Measurements from ENCODE around the gene PRADC1.
"Not testable (repeated sequence)": the region's sequence is repeated elsewhere in the genome, so short reads cannot be mapped to it uniquely, and the experiment has no call there.

The PRADC1 gene

GRCh38 chr2:73233154-73233931, at the start of gene PRADC1:
PRADC1 (minus strand) TSS chr2:73233239; CDS start chr2:73233160, 79 bp downstream.
- in situ Hi-C loops (cut with MboI; ENCODE audit: low sequenced_read_pairs) = no loop called here

- in situ Hi-C loops (cut with MboI; ENCODE audit: low sequenced_read_pairs) = no loop called here
Measured at GRCh38 chr2:73281244-73281643, 48.2 kb upstream of the PRADC1 start.

GRCh38 chr2:73279852-73280251, 46.8 kb upstream of the PRADC1 start:
- in situ Hi-C loops (cut with MboI; ENCODE audit: low sequenced_read_pairs) = no loop called here

- in situ Hi-C loops (cut with MboI; ENCODE audit: low sequenced_read_pairs) = no loop called here
Measured at GRCh38 chr2:73272270-73272669, 39.2 kb upstream of the PRADC1 start.

- in situ Hi-C loops (cut with MboI; ENCODE audit: low sequenced_read_pairs) = no loop called here
Measured at GRCh38 chr2:73269686-73270465, 36.8 kb upstream of the PRADC1 start.

- in situ Hi-C loops (cut with MboI; ENCODE audit: low sequenced_read_pairs) = no loop called here
Measured at GRCh38 chr2:73268830-73269685, 36.0 kb upstream of the PRADC1 start.

- in situ Hi-C loops (cut with MboI; ENCODE audit: low sequenced_read_pairs) = no loop called here
Measured at GRCh38 chr2:73268366-73268829, 35.4 kb upstream of the PRADC1 start.

GRCh38 chr2:73267008-73267407, 34.0 kb upstream of the PRADC1 start:
- in situ Hi-C loops (cut with MboI; ENCODE audit: low sequenced_read_pairs) = no loop called here

GRCh38 chr2:73266061-73266901, 33.2 kb upstream of the PRADC1 start:
- in situ Hi-C loops (cut with MboI; ENCODE audit: low sequenced_read_pairs) = no loop called here

GRCh38 chr2:73265298-73266060, 32.4 kb upstream of the PRADC1 start:
- in situ Hi-C loops (cut with MboI; ENCODE audit: low sequenced_read_pairs) = no loop called here

GRCh38 chr2:73264783-73265182, 31.7 kb upstream of the PRADC1 start:
- in situ Hi-C loops (cut with MboI; ENCODE audit: low sequenced_read_pairs) = no loop called here

- in situ Hi-C loops (cut with MboI; ENCODE audit: low sequenced_read_pairs) = no loop called here
Measured at GRCh38 chr2:73264332-73264606, 31.2 kb upstream of the PRADC1 start.

- in situ Hi-C loops (cut with MboI; ENCODE audit: low sequenced_read_pairs) = no loop called here
Measured at GRCh38 chr2:73263540-73264331, 30.7 kb upstream of the PRADC1 start.

- in situ Hi-C loops (cut with MboI; ENCODE audit: low sequenced_read_pairs) = not testable (repeated sequence)
Measured at GRCh38 chr2:73262691-73263429, 29.8 kb upstream of the PRADC1 start.

- in situ Hi-C loops (cut with MboI; ENCODE audit: low sequenced_read_pairs) = no loop called here
Measured at GRCh38 chr2:73262108-73262651, 29.1 kb upstream of the PRADC1 start.

GRCh38 chr2:73260338-73260984, 27.4 kb upstream of the PRADC1 start:
- in situ Hi-C loops (cut with MboI; ENCODE audit: low sequenced_read_pairs) = no loop called here

- in situ Hi-C loops (cut with MboI; ENCODE audit: low sequenced_read_pairs) = no loop called here
Measured at GRCh38 chr2:73259704-73260337, 26.8 kb upstream of the PRADC1 start.

Measured in hTERT RPE-1 (cell line).